Transverse colon (tissue), 4 donors: ENCODE results near the gene ACTN1.

Experiments used
- EP300 ChIP-seq: sonication (generic); formaldehyde crosslinking; IDR thresholded peaks from one replicate; pipeline ENCODE4 v1.6.1; 2017; ENCODE audit warnings: antibody characterized with exemption, low read depth
- POLR2A ChIP-seq: fragments of 450-650 bp; IDR thresholded peaks from one replicate; pipeline ENCODE4 v1.6.1; 2016; ENCODE audit warnings: antibody characterized with exemption, mild to moderate bottlenecking, moderate library complexity
- POLR2AphosphoS5 ChIP-seq, 3 donors: sonication (generic); formaldehyde crosslinking; IDR thresholded peaks; one replicate each; pipeline ENCODE4 v1.6.1; 2016; ENCODE audit warnings: antibody characterized with exemption in 3 of 3
- TF ChIP-seq, protein P1 (sequence below), 5 experiments: fragments of 200-600 bp in 3 of 5; fragments of 450-650 bp in 2 of 5; sonication (generic) in 3 of 5; IDR thresholded peaks; 1 replicate in 2 of 5; 2 replicates in 3 of 5; pipeline ENCODE4 v1.5.1; 2016 to 2017; ENCODE audit warnings: antibody characterized with exemption in 5 of 5, inconsistent platforms in 3 of 5, mild to moderate bottlenecking in 2 of 5, moderate library complexity in 1 of 5

DNA sequence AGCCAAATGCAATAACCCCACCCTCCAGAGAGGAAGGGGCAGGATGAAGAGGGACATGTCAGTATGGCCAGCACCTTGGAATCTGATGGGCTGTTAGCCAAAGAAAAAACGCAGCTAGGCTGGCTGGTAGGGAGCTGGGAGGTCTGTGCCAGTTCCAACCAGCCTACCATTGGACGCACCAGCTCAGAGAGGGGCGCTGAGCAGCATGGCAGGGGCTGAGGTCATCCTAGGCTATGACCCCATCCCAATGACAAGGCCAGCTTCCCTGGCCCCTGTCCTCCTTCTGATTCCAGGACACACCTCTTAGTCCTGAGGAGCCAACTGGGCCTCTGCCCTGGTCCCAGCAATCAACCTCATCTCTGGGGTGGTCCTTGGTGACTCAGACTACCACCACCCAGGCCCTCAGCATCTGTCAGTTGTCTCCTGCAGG is 12.2 kb downstream of the ACTN1 start:
- no peak for TF ChIP-seq EP300
- no peak for TF ChIP-seq POLR2A
- TF ChIP-seq POLR2AphosphoS5 (IDR thresholded peaks at IDR 0.05), result no peak
- TF ChIP-seq, protein P1, sequence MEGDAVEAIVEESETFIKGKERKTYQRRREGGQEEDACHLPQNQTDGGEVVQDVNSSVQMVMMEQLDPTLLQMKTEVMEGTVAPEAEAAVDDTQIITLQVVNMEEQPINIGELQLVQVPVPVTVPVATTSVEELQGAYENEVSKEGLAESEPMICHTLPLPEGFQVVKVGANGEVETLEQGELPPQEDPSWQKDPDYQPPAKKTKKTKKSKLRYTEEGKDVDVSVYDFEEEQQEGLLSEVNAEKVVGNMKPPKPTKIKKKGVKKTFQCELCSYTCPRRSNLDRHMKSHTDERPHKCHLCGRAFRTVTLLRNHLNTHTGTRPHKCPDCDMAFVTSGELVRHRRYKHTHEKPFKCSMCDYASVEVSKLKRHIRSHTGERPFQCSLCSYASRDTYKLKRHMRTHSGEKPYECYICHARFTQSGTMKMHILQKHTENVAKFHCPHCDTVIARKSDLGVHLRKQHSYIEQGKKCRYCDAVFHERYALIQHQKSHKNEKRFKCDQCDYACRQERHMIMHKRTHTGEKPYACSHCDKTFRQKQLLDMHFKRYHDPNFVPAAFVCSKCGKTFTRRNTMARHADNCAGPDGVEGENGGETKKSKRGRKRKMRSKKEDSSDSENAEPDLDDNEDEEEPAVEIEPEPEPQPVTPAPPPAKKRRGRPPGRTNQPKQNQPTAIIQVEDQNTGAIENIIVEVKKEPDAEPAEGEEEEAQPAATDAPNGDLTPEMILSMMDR (IDR thresholded peaks at IDR 0.05), result no peak
